ENCODE data around the gene PPP6R1.
A peak's percentile ranks its signal among the peaks of the same experiment; 100 is the strongest.

PPP6R1 gene

GRCh38 chr19:55285229-55285890 lies 26.5 kb upstream of the PPP6R1 start:
- Histone ChIP-seq H3K4me3 (ENCODE audit: low read length) (no peak overlapping the region), H3K4ac (ENCODE audit: low read depth, low read length) (no peak overlapping the region), H3K23ac (ENCODE audit: low read length) (no peak overlapping the region), H2BK120ac (ENCODE audit: low read depth, low read length) (no peak overlapping the region), H3K4me2 (ENCODE audit: low read length) (peak overlapping the region; percentile 24), H3K4me1 (ENCODE audit: control insufficient read depth, low read depth, low read length) (no peaks in the 10 kb centered on the region), H2BK5ac (ENCODE audit: low read length) (no peak overlapping the region), H3K36me3 (ENCODE audit: control insufficient read depth, insufficient read depth, low read length) (no peaks in the 10 kb centered on the region), H2BK15ac (replicated peaks; ENCODE audit: low read depth) (no peak overlapping the region), H3K27me3 (ENCODE audit: insufficient read depth, low read length, poor library complexity) (no peaks in the 10 kb centered on the region), H3K18ac (ENCODE audit: low read length) (no peak overlapping the region), H3K79me1 (ENCODE audit: low read length) (no peaks in the 10 kb centered on the region), H3K79me2 (ENCODE audit: control insufficient read depth, insufficient read depth, low read length) (peaks cover 4% of the 10 kb centered on the region), H2AK5ac (ENCODE audit: low read length) (no peak overlapping the region), H3K56ac (ENCODE audit: low read length) (peak overlapping the region; percentile 81), H3K9ac (ENCODE audit: low read length) (peak overlapping the region; percentile 68), H4K5ac (ENCODE audit: low read length) (no peak overlapping the region), H4K8ac (ENCODE audit: low read depth, low read length) (no peak overlapping the region), H3K27ac (ENCODE audit: low read depth, low read length) (no peak overlapping the region)
- no CpG with 5 or more reads among the region's 18 CpGs for WGBS (ENCODE audit: extremely low coverage, insufficient coverage, low lambda C conversion rate)
- DNase-seq: no peak

- Histone ChIP-seq H3K18ac (ENCODE audit: low read length) (peak overlapping the region; percentile 96), H3K4me3 (ENCODE audit: low read length) (no peak overlapping the region), H2BK5ac (ENCODE audit: low read length) (no peak overlapping the region), H3K4ac (ENCODE audit: low read depth, low read length) (peak overlapping the region; percentile 90), H3K79me1 (ENCODE audit: low read length) (no peaks in the 10 kb centered on the region), H4K8ac (ENCODE audit: low read depth, low read length) (no peak overlapping the region), H4K5ac (ENCODE audit: low read length) (no peak overlapping the region), H2AK5ac (ENCODE audit: low read length) (no peak overlapping the region), H3K4me1 (ENCODE audit: control insufficient read depth, low read depth, low read length) (no peaks in the 10 kb centered on the region), H3K4me2 (ENCODE audit: low read length) (peak overlapping the region; percentile 48), H2BK120ac (ENCODE audit: low read depth, low read length) (peak overlapping the region; percentile 88), H3K27me3 (ENCODE audit: insufficient read depth, low read length, poor library complexity) (no peaks in the 10 kb centered on the region), H3K56ac (ENCODE audit: low read length) (peak overlapping the region; percentile 81), H3K27ac (ENCODE audit: low read depth, low read length) (no peak overlapping the region), H3K23ac (ENCODE audit: low read length) (no peak overlapping the region), H3K9ac (ENCODE audit: low read length) (peak overlapping the region; percentile 68), H3K79me2 (ENCODE audit: control insufficient read depth, insufficient read depth, low read length) (peaks cover 4% of the 10 kb centered on the region), H3K36me3 (ENCODE audit: control insufficient read depth, insufficient read depth, low read length) (no peaks in the 10 kb centered on the region), H2BK15ac (replicated peaks; ENCODE audit: low read depth) (no peak overlapping the region)
- no CpG with 5 or more reads among the region's 16 CpGs for WGBS (ENCODE audit: extremely low coverage, insufficient coverage, low lambda C conversion rate)
- DNase-seq: peak; percentile 48
These were observed 25.7 kb upstream of the PPP6R1 start for GRCh38 chr19:55284405-55285058.

GRCh38 chr19:55283548-55284377 lies 24.9 kb upstream of the PPP6R1 start, which contains the start of gene BRSK1:
BRSK1 (plus strand) TSS chr19:55283997; CDS start chr19:55284443, 446 bp downstream.
- Histone ChIP-seq H3K4me3 (ENCODE audit: low read length) (no peak within 1 kb of the TSS), H4K8ac (ENCODE audit: low read depth, low read length) (no peak within 1 kb of the TSS), H3K27ac (ENCODE audit: low read depth, low read length) (no peak within 1 kb of the TSS), H3K79me2 (ENCODE audit: control insufficient read depth, insufficient read depth, low read length) (peaks cover 4% of the 10 kb centered on the region), H2BK120ac (ENCODE audit: low read depth, low read length) (peak within 1 kb of the TSS; percentile 88), H3K9ac (ENCODE audit: low read length) (peak within 1 kb of the TSS; percentile 68), H2BK15ac (replicated peaks; ENCODE audit: low read depth) (peak within 1 kb of the TSS; percentile 27), H3K36me3 (ENCODE audit: control insufficient read depth, insufficient read depth, low read length) (no peaks in the 10 kb centered on the region), H3K56ac (ENCODE audit: low read length) (peak within 1 kb of the TSS; percentile 81), H4K5ac (ENCODE audit: low read length) (no peak within 1 kb of the TSS), H3K4me1 (ENCODE audit: control insufficient read depth, low read depth, low read length) (peaks cover 2% of the 10 kb centered on the region), H2AK5ac (ENCODE audit: low read length) (no peak within 1 kb of the TSS), H3K79me1 (ENCODE audit: low read length) (peaks cover 3% of the 10 kb centered on the region), H3K18ac (ENCODE audit: low read length) (peak within 1 kb of the TSS; percentile 96), H3K4ac (ENCODE audit: low read depth, low read length) (peak within 1 kb of the TSS; percentile 90), H3K27me3 (ENCODE audit: insufficient read depth, low read length, poor library complexity) (no peaks in the 10 kb centered on the region), H2BK5ac (ENCODE audit: low read length) (no peak within 1 kb of the TSS), H3K4me2 (ENCODE audit: low read length) (peak within 1 kb of the TSS; percentile 48), H3K23ac (ENCODE audit: low read length) (no peak within 1 kb of the TSS)
- no CpG with 5 or more reads among the region's 44 CpGs for WGBS (ENCODE audit: extremely low coverage, insufficient coverage, low lambda C conversion rate)
- DNase-seq: peak; percentile 92

- H4K8ac ChIP-seq (ENCODE audit: low read depth, low read length): no peak within 1 kb of the TSS
- H2BK120ac ChIP-seq (ENCODE audit: low read depth, low read length): no peak within 1 kb of the TSS
- no CpG with 5 or more reads among the region's 52 CpGs for WGBS (ENCODE audit: extremely low coverage, insufficient coverage, low lambda C conversion rate)
- H4K5ac ChIP-seq (ENCODE audit: low read length): no peak within 1 kb of the TSS
- peaks cover 1% of the 10 kb centered on the region for H3K79me2 ChIP-seq (ENCODE audit: control insufficient read depth, insufficient read depth, low read length)
- H3K4me2 ChIP-seq (ENCODE audit: low read length): peak within 1 kb of the TSS; percentile 68
- H2AK5ac ChIP-seq (ENCODE audit: low read length): no peak within 1 kb of the TSS
- H3K23ac ChIP-seq (ENCODE audit: low read length): no peak within 1 kb of the TSS
- H3K79me1 ChIP-seq (ENCODE audit: low read length): peaks cover 3% of the 10 kb centered on the region
- H3K56ac ChIP-seq (ENCODE audit: low read length): peak within 1 kb of the TSS; percentile 85
- no peak within 1 kb of the TSS for H2BK15ac ChIP-seq (replicated peaks; ENCODE audit: low read depth)
- H3K9ac ChIP-seq (ENCODE audit: low read length): peak within 1 kb of the TSS; percentile 66
- H3K4me3 ChIP-seq (ENCODE audit: low read length): peak within 1 kb of the TSS; percentile 81
- peak; percentile 99 for DNase-seq
- no peak within 1 kb of the TSS for H2BK5ac ChIP-seq (ENCODE audit: low read length)
- no peaks in the 10 kb centered on the region for H3K27me3 ChIP-seq (ENCODE audit: insufficient read depth, low read length, poor library complexity)
- H3K36me3 ChIP-seq (ENCODE audit: control insufficient read depth, insufficient read depth, low read length): no peaks in the 10 kb centered on the region
- H3K27ac ChIP-seq (ENCODE audit: low read depth, low read length): no peak within 1 kb of the TSS
- no peak within 1 kb of the TSS for H3K18ac ChIP-seq (ENCODE audit: low read length)
- no peak within 1 kb of the TSS for H3K4ac ChIP-seq (ENCODE audit: low read depth, low read length)
- H3K4me1 ChIP-seq (ENCODE audit: control insufficient read depth, low read depth, low read length): peaks cover 2% of the 10 kb centered on the region
These were observed 21.2 kb upstream of the PPP6R1 start, which contains the start of gene HSPBP1 for GRCh38 chr19:55279770-55280643. HSPBP1 (minus strand) TSS chr19:55280110; CDS start chr19:55279608, 502 bp downstream.

- Histone ChIP-seq H3K4me3 (ENCODE audit: low read length) (peak overlapping the region; percentile 81), H3K4me1 (ENCODE audit: control insufficient read depth, low read depth, low read length) (peaks cover 2% of the 10 kb centered on the region), H2BK5ac (ENCODE audit: low read length) (no peak overlapping the region), H3K27ac (ENCODE audit: low read depth, low read length) (no peak overlapping the region), H3K9ac (ENCODE audit: low read length) (peak overlapping the region; percentile 66), H3K36me3 (ENCODE audit: control insufficient read depth, insufficient read depth, low read length) (no peaks in the 10 kb centered on the region), H3K23ac (ENCODE audit: low read length) (no peak overlapping the region), H4K5ac (ENCODE audit: low read length) (no peak overlapping the region), H4K8ac (ENCODE audit: low read depth, low read length) (no peak overlapping the region), H2BK15ac (replicated peaks; ENCODE audit: low read depth) (no peak overlapping the region), H3K27me3 (ENCODE audit: insufficient read depth, low read length, poor library complexity) (no peaks in the 10 kb centered on the region), H3K4me2 (ENCODE audit: low read length) (peak overlapping the region; percentile 68), H2AK5ac (ENCODE audit: low read length) (no peak overlapping the region), H3K56ac (ENCODE audit: low read length) (peak overlapping the region; percentile 85), H3K18ac (ENCODE audit: low read length) (no peak overlapping the region), H3K79me2 (ENCODE audit: control insufficient read depth, insufficient read depth, low read length) (no peaks in the 10 kb centered on the region), H2BK120ac (ENCODE audit: low read depth, low read length) (no peak overlapping the region), H3K4ac (ENCODE audit: low read depth, low read length) (no peak overlapping the region), H3K79me1 (ENCODE audit: low read length) (peaks cover 3% of the 10 kb centered on the region)
- no CpG with 5 or more reads among the region's 23 CpGs for WGBS (ENCODE audit: extremely low coverage, insufficient coverage, low lambda C conversion rate)
- no peak for DNase-seq
These were observed 20.5 kb upstream of the PPP6R1 start for GRCh38 chr19:55279340-55279739.

Data from mesendoderm (in vitro differentiated cells).